ENCODE results near the gene ZFP64. TPM values are rescaled to one million over a fixed set of nuclear protein-coding genes. Genes with fewer than 3 reads are reported as not detected.

The ZFP64 gene
- polyA plus RNA-seq, 2 of the 4 experiments (the other 2 are of a cell fraction): 14.4 to 22.0 TPM

DNA sequence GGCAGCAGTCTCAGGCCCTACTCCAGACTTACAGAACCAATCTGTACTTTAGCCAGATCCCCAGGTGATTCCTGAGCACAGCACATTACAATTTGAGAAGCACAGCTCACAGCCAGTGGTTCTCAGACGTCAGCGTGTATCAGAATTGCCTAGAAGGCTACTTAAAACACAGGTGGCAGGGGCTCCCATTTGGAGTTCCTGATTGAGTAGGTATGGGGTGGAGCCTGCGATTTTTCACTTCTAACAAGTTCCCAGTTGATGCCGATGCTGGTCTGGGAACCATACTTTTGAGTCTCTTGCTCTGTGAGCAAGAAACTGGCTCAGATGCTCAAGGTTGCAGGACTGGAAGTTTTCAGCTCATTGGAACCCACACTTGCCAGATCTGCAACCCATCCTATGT is 89.5 kb downstream of the ZFP64 start:
- ChIA-PET CTCF (interaction anchor here (0.6 to 0.8 kb wide), 2 partner anchors 17 to 308 kb away, joined by 3 read pairs; no protein-coding TSS in a partner anchor), POLR2A (no interaction called here)
- no peak for DNase-seq (ENCODE audit: low read depth in 1 of 2, low spot score in 1 of 2)
- H3K9me3 ChIP-seq: no peaks in the 10 kb centered on the region
- H3K27ac ChIP-seq: no peak overlapping the region
- no peak for TF ChIP-seq MAZ (IDR thresholded peaks at IDR 0.05; ENCODE audit: borderline replicate concordance, low read depth, low read length)
- TF ChIP-seq EHF (CRISPR knock-in tag; IDR thresholded peaks at IDR 0.05): no peak
- no peak for TF ChIP-seq BHLHE40 (IDR thresholded peaks at IDR 0.05; ENCODE audit: low read depth, low read length)
- no peak for TF ChIP-seq POLR2A (IDR thresholded peaks at IDR 0.05; ENCODE audit: low read length)
- no peak for TF ChIP-seq JUN (IDR thresholded peaks at IDR 0.05)
- no peak for TF ChIP-seq ATOH8 (CRISPR knock-in tag; IDR thresholded peaks at IDR 0.05; ENCODE audit: low read depth)
- TF ChIP-seq ESRRA (IDR thresholded peaks at IDR 0.05; ENCODE audit: borderline replicate concordance, low read length): no peak
- no peak for TF ChIP-seq HDAC2 (IDR thresholded peaks at IDR 0.05)
- no peak for TF ChIP-seq MAX (IDR thresholded peaks at IDR 0.05)
- TF ChIP-seq RFX5 (IDR thresholded peaks at IDR 0.05): no peak
- no peak for TF ChIP-seq HOXB5 (CRISPR knock-in tag; IDR thresholded peaks at IDR 0.05)
- TF ChIP-seq CTCF (IDR thresholded peaks at IDR 0.05): no peak
- no peak overlapping the region for H3K4me2 ChIP-seq
- ATAC-seq: no peak
- WGBS (ENCODE audit: missing lambda C conversion rate): 91% methylated on average over 4 of the region's 4 CpGs
- no peak for FAIRE-seq
- H3K4me3 ChIP-seq: no peak overlapping the region
- H3K4me1 ChIP-seq: peaks cover 8% of the 10 kb centered on the region; the same call in 1 of the 3 replicates

Data from A549 (cell line).